ENCODE measurements around the gene RIN3. TPM values are rescaled to one million over a fixed set of nuclear protein-coding genes. Genes with fewer than 3 reads are reported as not detected.

Gene RIN3
- total and polyA plus RNA-seq, 2 of the 4 experiments (the other 2 are of a cell fraction), result 2.5 to 11.1 TPM

- H3K4me3 ChIP-seq (ENCODE audit: insufficient read depth, low read depth, low read length), result no peak overlapping the region
- intact Hi-C loops (cut with micrococcal nuclease), result no loop called here
Observed at GRCh38 chr14:92581206-92581605, 67.6 kb downstream of the RIN3 start.

More at GRCh38 chr14:92581206-92581605, 67.6 kb downstream of the RIN3 start:
- H2BK20ac ChIP-seq (ENCODE audit: low read depth, low read length), result peak overlapping the region; percentile 10; the same call in 1 of the 2 replicates
- dilution Hi-C loops (cut with HindIII; ENCODE audit: low sequenced_read_pairs, unreplicated experiment), result no loop called here
- no TSS peak for BruUV-seq (replicated peaks)
- peak overlapping the region in 1 of 2 experiments; percentile 15; a peak in 1 of 4 replicates for H4K8ac ChIP-seq (ENCODE audit: low read depth in 2 of 2, low read length in 2 of 2)
- peak overlapping the region; percentile 24; the same call in 1 of the 2 replicates for H3K18ac ChIP-seq (ENCODE audit: low read depth, low read length)
- H2AK9ac ChIP-seq (replicated peaks; ENCODE audit: low read depth, low read length, poor library complexity), result no peak overlapping the region
- no peak overlapping the region for H2BK5ac ChIP-seq (ENCODE audit: low read depth, low read length, poor library complexity, severe bottlenecking)
- H3K56ac ChIP-seq (ENCODE audit: extremely low read depth, insufficient read depth, low read length), result no peak overlapping the region
- TF ChIP-seq NFE2L2 (IDR thresholded peaks at IDR 0.05; ENCODE audit: low read depth, low read length), result no peak
- TF ChIP-seq CHD1 (IDR thresholded peaks at IDR 0.05; ENCODE audit: low read depth, low read length), result no peak
- TF ChIP-seq FOS (IDR thresholded peaks at IDR 0.05; ENCODE audit: low read depth, low read length), result no peak
- TF ChIP-seq, protein P1, sequence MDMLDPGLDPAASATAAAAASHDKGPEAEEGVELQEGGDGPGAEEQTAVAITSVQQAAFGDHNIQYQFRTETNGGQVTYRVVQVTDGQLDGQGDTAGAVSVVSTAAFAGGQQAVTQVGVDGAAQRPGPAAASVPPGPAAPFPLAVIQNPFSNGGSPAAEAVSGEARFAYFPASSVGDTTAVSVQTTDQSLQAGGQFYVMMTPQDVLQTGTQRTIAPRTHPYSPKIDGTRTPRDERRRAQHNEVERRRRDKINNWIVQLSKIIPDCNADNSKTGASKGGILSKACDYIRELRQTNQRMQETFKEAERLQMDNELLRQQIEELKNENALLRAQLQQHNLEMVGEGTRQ (IDR thresholded peaks at IDR 0.05; ENCODE audit: low read depth, low read length), result no peak
- no peak for TF ChIP-seq RAD21 (IDR thresholded peaks at IDR 0.05; ENCODE audit: low read length)
- no peak for TF ChIP-seq RFX5 (IDR thresholded peaks at IDR 0.05; ENCODE audit: low read depth, low read length)
- TF ChIP-seq, protein P2, sequence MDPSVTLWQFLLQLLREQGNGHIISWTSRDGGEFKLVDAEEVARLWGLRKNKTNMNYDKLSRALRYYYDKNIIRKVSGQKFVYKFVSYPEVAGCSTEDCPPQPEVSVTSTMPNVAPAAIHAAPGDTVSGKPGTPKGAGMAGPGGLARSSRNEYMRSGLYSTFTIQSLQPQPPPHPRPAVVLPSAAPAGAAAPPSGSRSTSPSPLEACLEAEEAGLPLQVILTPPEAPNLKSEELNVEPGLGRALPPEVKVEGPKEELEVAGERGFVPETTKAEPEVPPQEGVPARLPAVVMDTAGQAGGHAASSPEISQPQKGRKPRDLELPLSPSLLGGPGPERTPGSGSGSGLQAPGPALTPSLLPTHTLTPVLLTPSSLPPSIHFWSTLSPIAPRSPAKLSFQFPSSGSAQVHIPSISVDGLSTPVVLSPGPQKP (IDR thresholded peaks at IDR 0.05; ENCODE audit: borderline replicate concordance, low read depth, low read length), result no peak
- no peak for TF ChIP-seq MAZ (IDR thresholded peaks at IDR 0.05; ENCODE audit: borderline replicate concordance, low read depth, low read length)
- TF ChIP-seq MXI1 (IDR thresholded peaks at IDR 0.05; ENCODE audit: borderline replicate concordance, low read depth, low read length), result no peak
- no peak for TF ChIP-seq MAFK (IDR thresholded peaks at IDR 0.05; ENCODE audit: low read depth, low read length)
- TF ChIP-seq SMC3 (IDR thresholded peaks at IDR 0.05; ENCODE audit: low read depth, low read length), result no peak
- no peak for TF ChIP-seq CTCF (conservative IDR thresholded peaks at IDR 0.05; ENCODE audit: low read depth, low read length)
- TF ChIP-seq CEBPB (IDR thresholded peaks at IDR 0.05; ENCODE audit: low read depth, low read length), result no peak
- TF ChIP-seq RCOR1 (IDR thresholded peaks at IDR 0.05; ENCODE audit: insufficient replicate concordance, low read length), result no peak
- no peak for TF ChIP-seq BHLHE40 (IDR thresholded peaks at IDR 0.05; ENCODE audit: low read depth, low read length)
- TF ChIP-seq POLR2A (IDR thresholded peaks at IDR 0.05; ENCODE audit: low read depth, low read length), result no peak
- peaks cover 32% of the 10 kb centered on the region for H3K36me3 ChIP-seq (ENCODE audit: control insufficient read depth, insufficient read depth, low read length)
- no peaks in the 10 kb centered on the region for H3K9me3 ChIP-seq (ENCODE audit: control insufficient read depth, insufficient read depth, low read length)
- H4K91ac ChIP-seq (ENCODE audit: insufficient read depth, low read depth, low read length), result peak overlapping the region; percentile 7; the same call in 1 of the 2 replicates
- no peak for ATAC-seq (ENCODE audit: low read depth)
- H4K5ac ChIP-seq (ENCODE audit: low read depth, low read length), result no peak overlapping the region; the same call in 1 of the 2 replicates
- peaks cover 22% of the 10 kb centered on the region for H3K4me1 ChIP-seq (ENCODE audit: control insufficient read depth, insufficient read depth, low read length)
- no peaks in the 10 kb centered on the region for H3K27me3 ChIP-seq (ENCODE audit: control insufficient read depth, insufficient read depth, low read length)
- H4K20me1 ChIP-seq (ENCODE audit: insufficient read depth, low read length), result peaks cover 5% of the 10 kb centered on the region
- ChIA-PET POLR2A (ENCODE audit: unreplicated experiment) (no interaction called here), CTCF (no interaction called here)
- H3K4me2 ChIP-seq (ENCODE audit: low read depth, low read length), result no peak overlapping the region
- H3K9ac ChIP-seq (ENCODE audit: low read depth, low read length), result no peak overlapping the region
- no peak overlapping the region for H3K14ac ChIP-seq (replicated peaks; ENCODE audit: low read depth, low read length)
- no peak for DNase-seq
- no peak overlapping the region for H2BK120ac ChIP-seq (ENCODE audit: low read depth, low read length)
- peaks cover 0 to 36% of the 10 kb centered on the region in 2 experiments; a peak in 3 of 4 replicates for H3K79me1 ChIP-seq (ENCODE audit: low read depth in 1 of 2, low read length in 2 of 2)
- H3K9me1 ChIP-seq (ENCODE audit: insufficient read depth, low read length), result peaks cover 25% of the 10 kb centered on the region
- H2BK15ac ChIP-seq (ENCODE audit: low read depth, low read length), result no peak overlapping the region
- no peak overlapping the region for H2AFZ ChIP-seq (replicated peaks; ENCODE audit: low read length, poor library complexity)
- peak overlapping the region; percentile 31 for H2AK5ac ChIP-seq (ENCODE audit: low read depth, low read length)
- H3K4ac ChIP-seq (ENCODE audit: low read depth, low read length), result 0 out of 2 replicates have a peak overlapping the region, but pooled peaks have one; percentile 40
- no peak overlapping the region for H3K23ac ChIP-seq (ENCODE audit: low read depth, low read length)
- WGBS, 2 experiments (ENCODE audit: extremely low coverage in 2 of 2, insufficient read length in 1 of 2), result no CpG with 5 or more reads among the region's 7 CpGs
- no peak overlapping the region for H3K27ac ChIP-seq (ENCODE audit: insufficient read depth, low read length)
- in situ Hi-C loops (cut with MboI; ENCODE audit: low sequenced_read_pairs), result no loop called here
